ENCODE data around the gene HDAC7.

HDAC7 gene

DNA sequence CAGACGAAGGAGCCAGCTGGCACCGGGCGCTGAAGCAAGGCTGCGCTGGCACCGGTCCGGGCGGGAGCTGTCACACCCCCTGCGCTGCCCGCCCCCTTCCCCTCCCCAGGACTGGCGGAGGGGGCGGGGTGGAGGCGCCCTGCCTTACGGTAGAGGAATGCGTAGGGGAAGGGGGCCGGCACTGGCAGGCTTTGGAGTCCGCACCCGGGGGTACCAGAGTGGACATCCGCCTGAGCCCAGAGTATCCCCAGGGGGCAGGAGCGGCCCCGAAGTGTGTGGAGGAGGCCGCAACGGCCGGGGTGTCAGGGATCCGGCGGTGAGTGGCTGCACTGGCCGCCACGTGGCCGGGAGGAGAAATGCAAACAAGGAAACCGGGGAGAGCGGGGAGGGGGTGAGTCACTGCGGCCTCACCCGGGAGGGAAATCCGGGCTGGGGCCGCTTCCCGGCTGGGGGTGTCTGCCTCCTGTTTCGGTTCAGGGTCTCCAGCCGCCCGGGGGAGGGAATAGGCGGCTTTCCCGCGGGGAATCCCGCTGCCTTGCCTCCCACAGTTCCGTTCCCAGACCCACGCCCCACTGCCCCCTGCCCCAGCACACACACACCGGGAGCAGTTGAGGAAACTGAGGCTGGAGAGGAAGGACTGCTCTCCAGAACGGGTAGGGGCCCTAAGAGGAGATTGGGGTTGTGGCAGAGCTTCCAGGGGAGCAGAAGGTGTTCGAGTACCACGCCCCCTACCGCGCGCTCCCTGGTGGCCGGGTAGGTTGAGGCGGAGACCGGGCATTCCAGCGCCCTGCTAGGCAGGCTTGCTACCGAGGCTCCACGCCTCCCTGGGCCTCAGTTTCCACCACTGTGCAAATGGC, 60.6 kb downstream of the HDAC7 start, which contains the start of gene RAPGEF3:
Gene RAPGEF3, minus strand, starts transcription at position 47 of the 857 bp plus-strand sequence. CDS start 324 bp downstream, outside the sequence.
- peak; percentile 91 for DNase-seq (ENCODE audit: low spot score)

DNA sequence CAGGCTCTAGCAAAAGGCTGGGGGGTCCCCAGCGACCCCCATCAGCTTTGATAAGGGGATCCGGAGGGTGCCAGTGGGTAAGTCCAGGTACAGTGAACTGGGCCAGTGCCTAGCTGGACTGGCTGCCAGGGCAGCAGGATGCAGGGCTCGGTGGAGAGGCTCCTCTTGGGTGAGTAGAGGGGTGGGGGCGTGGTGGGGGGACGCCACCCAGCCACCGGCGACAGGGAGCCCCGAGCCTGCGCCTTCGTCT, 61.2 kb downstream of the HDAC7 start:
- DNase-seq (ENCODE audit: low spot score): no peak

DNA sequence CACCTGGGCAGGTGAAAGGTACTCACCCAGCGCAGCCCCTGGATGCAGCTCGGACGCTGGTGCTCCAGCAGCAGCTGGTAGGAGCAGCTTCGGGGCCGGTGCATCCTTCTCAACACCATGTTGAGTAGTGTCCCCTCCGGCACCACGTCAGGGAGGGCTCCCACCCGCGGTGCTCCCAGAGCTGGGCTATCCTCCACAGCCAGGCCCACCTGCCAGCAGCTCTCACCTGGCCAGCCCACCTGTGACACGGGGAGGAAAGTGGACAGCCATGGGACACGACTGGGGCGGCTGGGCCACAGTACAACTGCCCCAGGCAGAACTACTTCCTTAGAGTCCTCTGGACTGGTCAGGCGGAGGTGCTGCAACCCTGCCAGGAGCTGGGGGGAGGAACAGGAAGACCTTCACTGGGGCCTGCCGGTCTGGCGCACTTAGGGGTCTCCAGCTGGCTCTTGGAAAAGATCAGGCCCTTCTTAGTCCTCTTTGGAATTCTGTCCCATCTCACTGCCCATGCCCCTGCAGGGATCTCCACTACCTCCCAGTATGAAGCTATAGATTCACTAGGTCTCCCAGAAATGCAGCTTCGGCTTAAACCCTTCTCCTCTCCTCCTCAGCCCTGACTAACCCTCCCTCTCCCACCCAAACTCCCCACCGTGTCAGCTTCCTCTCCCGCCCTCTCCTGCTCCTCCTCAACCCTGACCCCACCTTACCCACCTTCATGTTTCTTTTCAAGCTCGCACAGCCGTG, 61.7 kb downstream of the HDAC7 start:
- DNase-seq (ENCODE audit: low spot score): no peak

DNA sequence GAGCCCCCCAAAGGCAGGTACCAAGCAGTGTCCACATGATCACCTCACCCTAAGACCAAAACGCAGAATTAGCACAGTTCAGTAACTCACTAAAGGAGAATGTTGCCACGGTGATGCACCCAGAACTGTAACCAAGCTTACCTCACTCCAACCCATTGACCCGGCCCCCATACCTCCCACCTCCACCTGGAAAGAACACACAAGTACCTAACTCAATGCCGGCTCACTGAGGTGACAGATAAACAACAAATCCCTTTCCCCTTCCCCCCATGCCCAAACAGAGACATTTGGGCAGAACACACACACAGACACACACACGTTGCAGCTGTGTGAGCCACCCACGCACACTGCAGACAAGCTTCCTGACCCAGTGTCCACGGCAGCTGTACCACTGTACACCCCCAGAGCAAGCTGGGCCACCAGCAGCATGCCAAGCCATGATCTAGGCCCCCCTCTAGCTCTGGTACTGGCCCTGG, 62.3 kb downstream of the HDAC7 start:
- no peak for DNase-seq (ENCODE audit: low spot score)

DNA sequence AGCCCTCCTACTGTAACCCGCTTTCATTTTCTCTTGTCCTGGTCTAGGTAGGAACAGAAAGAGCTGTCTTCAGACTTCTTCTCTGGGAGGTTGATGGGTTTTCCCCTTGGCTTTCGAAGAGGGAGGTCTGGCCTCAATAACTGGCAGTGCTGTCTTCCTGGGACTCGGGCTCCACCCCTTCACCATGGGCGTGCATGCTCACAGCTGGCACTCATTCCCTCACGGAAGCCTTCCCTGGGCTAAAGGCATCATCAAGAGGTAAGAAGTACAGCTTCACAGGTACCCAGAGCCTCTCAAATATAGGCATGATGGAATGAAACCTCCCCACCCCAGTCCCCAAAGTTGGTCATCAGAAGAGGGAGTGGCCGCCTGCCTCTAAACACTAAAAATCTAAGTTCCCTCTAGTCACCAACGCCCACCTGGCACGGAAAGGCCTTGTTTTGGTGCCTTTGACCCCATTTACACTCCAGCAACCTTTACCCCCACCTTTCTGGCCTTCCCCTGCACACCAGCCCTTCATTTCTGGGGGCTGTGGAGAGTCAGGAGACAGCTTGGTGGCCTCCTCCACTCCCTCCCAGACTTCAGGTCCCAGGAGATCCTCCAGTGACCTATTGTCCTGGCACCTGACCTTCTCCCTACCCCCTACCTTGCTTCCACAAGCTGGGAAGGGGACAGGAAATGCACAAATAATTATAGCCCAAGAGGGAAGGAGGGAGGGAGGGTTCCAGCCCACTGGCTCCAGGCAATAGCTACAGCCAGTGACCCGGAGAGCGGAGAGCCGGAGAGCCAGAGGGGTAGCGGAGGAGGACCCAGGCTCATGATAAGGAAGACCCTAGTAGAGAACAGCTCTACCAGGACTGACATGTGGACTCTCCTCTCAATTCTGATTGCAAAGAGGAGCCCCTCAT, 63.8 kb downstream of the HDAC7 start:
- no peak for DNase-seq (ENCODE audit: low spot score)

DNA sequence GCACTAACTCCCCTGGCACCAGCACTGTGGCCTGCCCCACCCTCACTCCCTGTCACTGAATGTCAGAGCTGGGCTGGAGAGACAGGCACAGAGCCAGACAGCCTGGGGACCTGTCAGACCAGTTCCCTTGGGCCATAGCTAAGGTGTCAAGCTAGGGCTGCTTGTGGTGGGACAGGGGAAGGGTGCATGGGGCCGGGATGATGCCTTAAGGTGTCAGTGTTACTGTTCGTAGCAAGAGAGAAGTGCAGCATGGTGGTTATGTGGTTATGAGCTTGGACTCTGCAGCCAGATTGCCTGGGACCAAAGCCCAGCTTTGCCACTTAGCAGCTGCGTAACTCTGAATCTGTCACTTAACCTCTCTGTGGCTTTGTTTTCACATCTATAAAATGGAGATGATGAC, 64.8 kb downstream of the HDAC7 start:
- DNase-seq (ENCODE audit: low spot score): no peak

DNA sequence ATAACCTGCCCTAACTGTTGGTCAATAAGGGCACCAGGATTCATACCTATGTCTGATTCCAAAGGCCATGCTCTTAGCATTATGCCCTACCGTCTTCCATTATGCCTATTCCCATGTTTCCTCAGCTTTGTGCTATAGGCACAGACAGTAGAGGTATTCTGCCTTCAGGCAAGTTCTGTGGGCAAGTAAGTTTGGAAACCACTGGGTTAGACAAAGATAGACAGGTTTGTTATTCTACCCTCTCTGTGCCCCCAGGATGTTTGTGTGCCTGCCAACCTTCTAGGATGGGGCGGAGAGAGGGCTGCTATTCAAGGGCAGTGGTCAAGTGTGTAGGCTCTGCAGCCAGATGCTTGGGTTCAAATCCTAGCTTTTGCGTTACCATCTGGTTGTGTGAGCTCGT, 65.6 kb downstream of the HDAC7 start:
- DNase-seq (ENCODE audit: low spot score): no peak

DNA sequence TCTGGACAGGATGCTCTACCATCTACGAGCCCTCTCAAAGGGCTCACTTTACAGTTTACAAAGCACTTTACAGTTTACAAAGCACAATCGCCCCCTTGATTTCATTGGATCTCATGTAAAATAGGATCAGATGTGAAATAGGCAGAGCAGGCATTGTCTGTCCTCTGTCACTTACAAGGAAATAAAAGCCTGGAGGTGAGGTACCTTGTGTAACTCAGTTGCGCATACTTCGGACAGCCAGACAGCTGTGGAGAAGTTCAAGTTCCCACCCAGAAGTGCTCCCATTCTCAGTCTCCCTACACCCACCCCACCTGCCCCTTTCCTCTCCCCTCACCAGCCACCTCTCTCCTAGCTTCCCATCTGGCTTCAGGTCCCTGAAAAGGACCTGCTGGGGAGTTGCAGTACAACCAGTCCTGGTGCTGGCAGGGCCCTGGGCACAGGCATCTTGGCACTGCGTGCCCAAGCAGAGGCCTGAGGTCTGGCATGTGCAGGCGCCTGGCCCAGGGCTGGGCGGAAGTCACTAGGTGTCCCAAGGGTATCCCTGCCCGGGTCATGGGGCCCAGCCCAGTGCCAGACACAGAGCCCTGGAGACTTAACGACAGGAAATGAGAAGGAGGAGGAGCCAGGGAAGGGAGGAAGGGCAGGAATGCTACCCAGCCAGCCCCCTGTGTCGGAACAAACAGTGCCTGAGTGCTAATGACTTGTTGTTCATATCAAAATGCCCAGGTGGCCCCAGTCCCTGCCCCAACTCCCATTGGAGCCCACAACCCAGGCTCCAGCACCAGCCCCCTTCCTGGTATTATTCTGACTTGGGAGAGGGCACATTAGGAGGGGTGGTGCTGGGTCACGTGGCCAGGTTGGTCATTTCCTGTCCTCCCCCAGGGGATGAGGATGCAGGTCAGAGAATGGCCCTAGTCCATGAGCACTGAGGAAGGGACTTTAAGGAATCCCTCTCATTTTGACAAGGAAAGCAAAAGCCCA, 66.4 kb downstream of the HDAC7 start:
- DNase-seq (ENCODE audit: low spot score): no peak

DNA sequence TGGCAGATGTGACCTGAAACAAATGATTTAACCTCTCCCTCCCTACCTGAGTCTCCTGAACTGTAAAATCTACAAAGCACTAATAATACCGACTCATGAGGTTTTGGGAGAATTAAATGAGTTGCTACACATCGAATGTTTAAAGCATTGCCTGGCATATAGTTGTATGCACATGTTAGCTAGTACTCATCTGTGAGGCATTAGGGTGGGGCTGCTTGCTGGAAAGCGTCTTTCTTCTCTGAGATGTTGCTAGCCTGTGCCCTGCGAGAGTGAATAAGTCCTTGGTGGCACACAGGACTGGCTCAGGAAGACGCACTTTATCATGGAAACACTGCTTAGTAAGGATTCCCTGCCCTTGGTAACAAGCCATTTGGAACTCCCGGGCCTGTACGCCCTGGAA, 67.2 kb downstream of the HDAC7 start:
- no peak for DNase-seq (ENCODE audit: low spot score)

DNA sequence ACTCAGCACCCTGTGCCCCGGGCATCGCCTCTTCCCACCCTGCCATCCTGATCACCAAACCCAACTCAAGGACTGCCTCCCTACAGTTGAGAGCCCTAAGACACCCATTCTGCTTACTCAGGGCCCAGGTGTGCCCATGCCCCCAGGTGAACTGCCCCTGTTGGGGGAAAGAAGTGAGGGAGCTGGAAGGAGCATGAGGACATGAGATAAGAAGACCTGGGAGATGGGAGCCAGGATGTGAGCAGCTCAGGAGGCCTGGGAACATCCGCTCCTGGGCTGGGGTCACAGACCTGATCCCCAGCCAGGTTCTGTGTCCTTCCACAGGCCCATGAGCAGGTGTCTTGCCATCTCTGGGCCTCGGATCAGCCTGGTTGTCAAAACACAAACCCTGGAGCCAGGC, 67.6 kb downstream of the HDAC7 start:
- no peak for DNase-seq (ENCODE audit: low spot score)

DNA sequence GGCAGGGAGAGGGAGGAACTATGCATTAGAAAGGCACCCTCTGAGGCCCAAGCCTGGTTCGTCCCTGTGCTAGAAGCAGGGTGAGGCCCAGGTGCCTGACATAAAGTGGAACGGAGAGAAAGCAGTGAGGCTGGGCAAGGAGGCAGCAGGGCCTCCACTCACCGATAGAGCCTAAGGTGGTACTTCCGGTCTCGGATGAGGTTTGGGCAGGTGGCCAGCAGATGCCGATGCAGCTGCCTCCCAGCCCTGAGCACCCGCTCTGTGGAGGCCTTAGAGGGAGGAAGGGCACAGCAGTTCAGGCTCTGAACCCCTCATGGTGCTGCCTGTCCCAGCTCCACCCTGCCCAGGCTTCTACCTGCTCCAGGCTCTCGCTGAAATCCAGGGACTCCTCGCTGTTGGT, 68.1 kb downstream of the HDAC7 start:
- DNase-seq (ENCODE audit: low spot score): no peak

DNA sequence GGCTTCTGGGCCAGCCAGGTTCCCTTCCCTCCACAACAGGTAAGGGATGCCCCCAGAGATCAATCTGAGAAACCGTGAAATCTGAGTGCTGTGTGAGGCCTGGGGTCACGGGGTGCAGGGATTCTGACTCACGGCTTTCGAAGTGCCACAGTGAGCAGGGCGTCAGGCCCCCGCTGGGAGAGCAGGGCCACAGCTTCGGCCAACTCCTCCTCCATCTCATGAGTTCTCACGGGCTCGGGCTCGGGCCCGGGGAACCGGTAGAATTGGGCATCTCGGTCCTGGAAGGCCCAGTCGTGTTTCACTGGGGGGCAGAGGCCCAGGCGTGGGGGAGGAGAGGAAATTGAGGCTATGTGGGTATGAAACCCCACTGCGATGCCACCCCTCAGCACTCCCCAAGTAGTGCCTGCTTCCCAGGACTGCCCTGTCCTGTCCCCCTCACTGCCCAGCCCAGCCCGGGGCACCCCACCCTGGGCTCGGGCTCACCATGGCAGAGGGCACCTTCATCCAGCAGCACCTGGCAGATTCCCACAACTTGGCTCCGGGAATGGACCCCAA, 68.7 kb downstream of the HDAC7 start:
- DNase-seq (ENCODE audit: low spot score): no peak

DNA sequence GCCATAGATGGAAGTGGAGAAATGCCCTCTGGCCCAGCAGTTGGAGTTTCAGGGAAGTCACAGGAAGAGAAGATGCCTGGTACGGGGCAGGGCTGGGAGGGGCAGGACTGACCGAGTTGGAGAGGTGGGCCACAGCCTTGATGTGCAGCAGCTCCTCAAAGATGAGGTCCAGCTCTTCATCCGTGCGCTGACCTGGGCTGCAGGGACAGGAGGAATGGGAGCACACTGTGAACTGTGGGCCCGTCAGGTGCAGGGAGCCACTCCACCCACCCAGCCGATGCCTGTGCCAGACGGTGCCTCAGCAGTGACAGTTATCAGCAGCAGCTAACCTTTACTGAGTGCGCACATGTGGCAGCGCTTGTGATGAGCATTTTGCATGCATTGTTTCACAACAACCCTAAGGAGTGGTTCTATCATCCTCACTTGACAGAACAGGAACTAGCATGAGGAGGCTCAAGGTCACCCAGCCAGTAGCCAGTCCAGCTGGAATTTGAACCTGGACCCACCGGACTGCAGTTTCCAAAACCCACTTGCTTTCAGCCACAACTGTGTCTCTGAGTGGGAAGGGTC, 69.4 kb downstream of the HDAC7 start:
- no peak for DNase-seq (ENCODE audit: low spot score)

DNA sequence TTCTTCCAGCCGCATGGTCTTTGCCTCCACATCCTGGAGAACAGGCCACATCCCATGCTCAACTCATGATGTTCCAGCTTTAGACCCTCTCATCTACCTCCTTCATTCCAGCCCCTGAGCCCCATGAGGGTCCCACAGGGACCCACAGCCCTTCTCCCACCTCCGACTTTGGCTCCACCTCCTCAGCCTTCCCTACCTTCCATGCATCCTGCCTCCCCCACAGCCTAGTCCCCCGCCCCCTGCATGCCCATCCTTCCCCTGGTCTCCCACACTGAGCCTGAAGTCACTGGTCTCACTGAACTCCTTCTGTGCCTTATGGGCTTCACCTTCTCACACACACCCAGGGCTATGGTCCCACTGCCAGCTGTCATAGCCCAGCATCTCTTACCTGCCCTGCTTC, 70.8 kb downstream of the HDAC7 start:
- DNase-seq (ENCODE audit: low spot score): no peak

DNA sequence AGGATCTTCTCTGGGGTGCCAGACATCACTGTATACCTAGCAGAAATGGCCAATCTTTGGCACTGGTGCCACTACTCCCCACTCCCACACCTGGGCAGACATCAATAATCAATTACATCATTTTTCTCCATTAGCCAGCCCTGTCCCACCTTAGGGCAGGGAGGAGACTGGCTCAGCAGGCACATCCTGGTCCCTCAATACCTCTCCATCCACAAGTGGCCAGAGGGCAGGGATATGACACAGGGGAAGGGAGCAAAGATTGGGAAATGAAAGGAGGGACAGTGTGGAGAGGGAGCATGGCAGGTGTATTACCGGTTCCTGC, 71.2 kb downstream of the HDAC7 start:
- no peak for DNase-seq (ENCODE audit: low spot score)

DNA sequence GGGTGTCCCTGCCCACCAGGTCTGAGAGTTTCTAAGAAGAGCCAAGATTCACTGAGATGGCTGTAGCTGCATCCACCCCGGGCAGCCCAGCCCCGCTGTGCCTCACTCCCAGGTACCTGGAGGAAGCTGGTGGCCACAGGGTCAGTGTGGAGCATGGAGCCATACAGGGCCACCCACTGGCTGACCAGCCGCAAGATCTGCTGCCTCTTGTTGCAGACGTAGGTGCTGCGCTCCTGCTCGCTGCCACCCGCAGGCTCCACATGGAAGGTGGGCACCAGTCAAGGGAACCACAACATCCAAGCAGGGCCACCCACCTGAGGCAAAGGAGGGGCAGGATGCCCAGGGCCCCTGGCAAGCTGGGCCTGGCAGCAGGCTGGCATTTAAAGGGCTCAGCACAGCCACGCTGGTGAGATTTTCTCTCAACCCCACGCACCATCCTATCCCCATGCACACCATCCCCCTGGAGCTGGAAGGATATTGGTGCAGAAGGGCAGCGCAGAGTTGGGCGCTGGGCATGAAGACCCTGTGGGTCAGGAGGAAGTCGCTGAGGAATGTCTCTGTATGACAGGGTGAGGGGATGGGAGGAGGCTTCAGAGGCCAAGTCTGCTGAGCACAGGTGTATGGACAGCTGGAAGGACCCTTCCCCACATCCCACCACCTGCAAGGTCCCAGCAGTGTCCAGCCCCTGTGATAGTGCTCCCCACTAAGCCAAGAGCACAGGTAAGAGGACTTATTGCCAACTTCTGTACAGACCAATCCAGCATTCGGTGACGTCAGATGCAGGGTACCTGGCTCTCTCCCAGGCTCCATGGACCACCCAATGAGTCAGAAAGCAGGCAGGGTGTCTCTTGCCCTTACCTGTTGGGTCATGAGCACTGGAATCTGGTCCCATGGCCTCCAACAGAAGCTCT, 71.9 kb downstream of the HDAC7 start:
- no peak for DNase-seq (ENCODE audit: low spot score)

DNA sequence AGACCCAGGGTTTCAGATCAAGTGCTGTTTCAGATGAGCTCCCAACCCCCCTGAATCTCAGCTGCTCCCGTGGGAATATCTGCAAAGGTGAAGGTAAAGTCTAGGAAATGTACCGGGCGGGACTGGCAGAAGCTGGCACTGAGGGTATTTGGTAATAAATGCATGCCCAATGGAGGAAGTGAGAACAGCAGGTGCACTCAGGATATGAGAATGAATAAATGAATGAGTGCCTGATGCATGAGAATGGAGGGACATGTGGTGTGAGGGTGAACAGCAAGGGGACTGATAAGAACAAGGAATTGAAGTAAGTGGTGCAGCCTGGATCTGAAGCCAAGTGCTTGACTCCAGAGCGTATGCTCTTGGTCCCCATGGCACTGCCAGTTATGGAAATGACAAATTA, 72.6 kb downstream of the HDAC7 start:
- no peak for DNase-seq (ENCODE audit: low spot score)

DNA sequence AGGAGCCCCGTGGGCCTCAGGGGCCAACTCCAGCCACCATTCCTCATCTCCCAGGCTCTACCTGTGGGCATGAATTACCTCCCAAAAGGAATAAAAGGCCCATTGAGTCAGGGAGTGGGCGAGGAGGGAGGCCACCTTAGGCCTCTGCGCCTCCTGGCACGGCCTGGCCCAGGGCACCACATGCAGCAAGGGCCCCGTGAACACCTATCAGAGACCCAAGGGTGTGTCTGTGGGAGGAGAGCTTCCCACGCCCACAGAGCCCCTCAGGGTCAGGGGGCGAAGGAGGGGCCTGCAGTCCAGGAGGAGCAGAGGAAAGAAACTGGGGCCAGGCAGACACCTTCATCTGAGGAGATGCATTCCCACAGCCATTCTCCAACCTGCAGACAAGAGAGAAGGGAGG, 73.2 kb downstream of the HDAC7 start:
- DNase-seq (ENCODE audit: low spot score): no peak

DNA sequence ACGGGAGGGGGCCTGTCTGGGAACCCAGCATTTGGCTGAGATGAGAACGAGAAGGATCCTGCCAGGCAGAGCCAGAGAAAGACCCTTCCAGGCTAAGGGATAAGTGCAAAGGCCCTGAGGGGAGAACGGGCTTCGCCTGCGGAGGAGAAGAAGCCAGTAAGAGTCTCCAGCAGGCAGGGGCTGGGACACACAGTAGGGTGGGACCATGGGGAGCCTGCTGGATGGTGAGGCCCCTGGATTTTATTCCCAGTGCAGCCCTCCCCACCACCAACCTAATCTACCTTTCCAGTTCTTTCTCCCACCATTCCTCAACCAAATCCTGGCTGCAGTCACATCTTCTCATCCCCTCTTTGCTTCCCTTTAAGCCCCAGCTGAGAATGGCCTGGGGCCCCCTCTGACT, 73.6 kb downstream of the HDAC7 start:
- DNase-seq (ENCODE audit: low spot score): no peak

Data from RKO (cell line).